GM21381 (cell line): Measurements from ENCODE around the gene MDGA2.

Experiments used
- ATAC-seq: cut with Tn5 transposase; IDR thresholded peaks from one replicate; pipeline ENCODE4 v1.9.1; 2021; ENCODE audit warnings: mild to moderate bottlenecking, moderate library complexity; ENCODE audit not compliant: unreplicated experiment

The MDGA2 gene

DNA sequence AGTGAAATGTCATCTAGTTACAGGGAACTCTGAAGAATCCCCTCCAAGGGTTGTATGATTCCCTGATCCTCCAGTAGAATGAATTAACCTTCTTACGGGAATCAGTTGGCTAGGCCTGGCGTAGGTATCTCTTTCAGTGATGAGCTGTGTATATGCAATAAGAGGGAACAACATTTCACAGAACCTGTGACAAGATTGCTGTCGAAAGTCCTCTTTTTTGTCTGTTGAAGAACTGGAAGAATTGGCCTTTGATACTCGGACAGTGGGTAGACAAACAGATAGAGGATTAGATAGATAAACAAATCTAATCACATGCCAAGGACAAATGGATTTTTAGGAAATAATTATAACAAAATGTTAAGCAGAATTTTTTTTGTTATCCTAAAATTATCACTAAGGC, 184.6 kb downstream of the MDGA2 start:
- no peak for ATAC-seq

DNA sequence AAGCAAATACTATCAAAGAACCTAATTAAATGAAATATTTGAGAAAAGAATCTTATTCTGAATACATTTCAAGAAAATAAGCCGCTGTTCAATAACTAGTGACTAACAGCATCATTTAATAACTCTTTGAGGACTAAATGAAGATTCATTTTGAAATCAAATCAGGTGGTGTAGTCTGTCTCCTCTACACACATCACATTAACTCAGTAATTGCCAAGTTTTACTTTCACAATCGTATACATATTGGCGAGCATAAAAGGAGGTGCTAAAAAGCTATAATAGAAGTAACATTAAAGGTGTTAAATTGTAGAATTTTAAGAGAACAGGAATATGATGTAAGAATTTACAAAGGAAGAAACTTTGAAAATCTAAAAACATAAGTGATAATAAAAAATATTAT, 185.1 kb downstream of the MDGA2 start:
- ATAC-seq, result no peak

DNA sequence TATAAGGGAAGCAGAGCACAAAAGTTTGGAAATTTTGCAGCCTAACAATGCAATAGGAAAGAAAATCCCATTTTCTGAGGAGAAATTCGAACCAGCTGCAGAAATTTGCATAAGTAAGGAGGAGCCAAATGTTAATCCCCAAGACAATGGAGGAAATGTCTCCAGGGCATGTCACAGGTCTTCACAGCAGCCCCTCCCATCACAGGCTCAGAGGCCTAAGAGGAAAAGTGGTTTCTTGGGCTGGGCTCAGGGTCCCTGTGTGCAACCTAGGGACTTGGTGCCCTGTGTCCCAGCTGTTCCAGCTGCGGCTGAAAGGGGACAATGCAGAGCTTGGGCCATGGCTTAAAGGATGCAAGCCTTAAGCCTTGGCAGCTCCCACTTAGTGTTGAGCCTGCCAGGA, 190.0 kb downstream of the MDGA2 start:
- ATAC-seq, result no peak

DNA sequence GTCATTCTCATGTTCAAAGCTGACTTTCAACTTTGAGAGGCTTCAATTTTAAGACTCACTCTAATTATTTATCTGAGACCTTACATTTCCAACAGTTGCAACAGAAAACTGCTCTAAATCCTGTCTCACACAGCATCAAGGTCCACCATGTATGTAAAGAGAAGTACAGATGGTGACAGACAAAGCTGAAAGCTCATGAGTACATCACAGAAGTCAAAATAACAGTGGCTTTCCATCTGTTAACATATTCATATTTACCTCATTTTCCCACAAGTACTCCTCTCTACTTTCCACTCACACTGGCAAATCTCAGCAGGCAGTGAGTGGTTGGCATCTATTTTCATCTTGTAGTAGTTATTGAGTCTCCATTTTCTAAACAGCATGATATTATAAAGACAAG, 192.0 kb downstream of the MDGA2 start:
- ATAC-seq, result no peak

DNA sequence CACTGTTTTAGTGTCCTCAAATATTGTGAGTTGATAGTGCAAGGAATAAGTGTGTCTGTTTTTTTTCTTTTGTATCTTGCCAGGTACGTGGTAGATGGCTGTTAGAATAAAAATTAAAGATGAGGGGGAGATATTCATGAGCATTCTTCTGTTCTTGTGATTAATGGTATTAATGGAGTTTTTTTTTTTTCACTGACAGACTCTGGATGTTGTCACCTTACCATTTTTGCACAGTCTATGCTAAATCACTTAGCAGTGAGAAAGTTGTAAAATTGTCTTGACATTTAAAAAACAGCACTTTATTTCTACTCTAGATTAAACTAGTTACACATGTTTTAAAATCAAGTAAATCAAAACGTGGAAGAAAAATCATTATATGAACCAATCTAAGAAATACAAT, 204.3 kb downstream of the MDGA2 start:
- no peak for ATAC-seq

DNA sequence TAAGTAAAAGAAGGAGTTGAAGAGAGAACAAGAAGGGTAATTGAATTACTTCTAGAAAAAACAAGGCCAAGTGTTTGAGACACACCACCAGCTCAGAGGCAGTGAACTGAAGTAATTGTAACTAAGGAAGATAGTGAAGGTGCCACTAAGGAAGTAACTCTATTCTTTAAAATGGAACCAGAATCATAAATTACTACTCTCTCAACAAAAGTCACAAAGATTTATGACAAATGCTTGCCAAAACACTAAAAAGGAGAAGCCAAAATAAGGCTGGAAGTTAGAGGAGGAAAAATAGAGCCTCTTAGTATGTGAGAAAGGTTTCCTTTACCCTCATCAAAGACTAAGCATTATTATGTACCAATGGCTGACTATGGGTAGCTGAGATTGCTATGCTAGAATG, 208.5 kb downstream of the MDGA2 start:
- no peak for ATAC-seq

DNA sequence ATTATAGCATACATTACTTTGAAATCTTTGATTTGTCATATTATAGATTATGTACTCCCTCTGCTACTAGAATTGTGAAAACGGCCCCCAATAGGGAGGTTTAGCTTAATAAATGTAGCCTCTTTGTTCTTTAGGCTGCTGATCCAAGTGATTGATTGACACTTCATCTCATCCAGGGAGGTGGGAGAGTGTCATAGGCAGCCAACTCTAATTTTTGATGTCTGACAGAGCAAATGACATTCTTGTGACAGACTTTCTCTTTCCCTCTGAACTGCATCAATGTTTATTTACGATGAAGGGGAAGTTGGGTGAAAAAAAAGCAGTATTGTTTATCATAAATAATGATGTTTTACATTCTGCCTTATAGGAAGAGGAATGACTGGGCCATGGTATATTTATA, 221.4 kb downstream of the MDGA2 start:
- no peak for ATAC-seq

DNA sequence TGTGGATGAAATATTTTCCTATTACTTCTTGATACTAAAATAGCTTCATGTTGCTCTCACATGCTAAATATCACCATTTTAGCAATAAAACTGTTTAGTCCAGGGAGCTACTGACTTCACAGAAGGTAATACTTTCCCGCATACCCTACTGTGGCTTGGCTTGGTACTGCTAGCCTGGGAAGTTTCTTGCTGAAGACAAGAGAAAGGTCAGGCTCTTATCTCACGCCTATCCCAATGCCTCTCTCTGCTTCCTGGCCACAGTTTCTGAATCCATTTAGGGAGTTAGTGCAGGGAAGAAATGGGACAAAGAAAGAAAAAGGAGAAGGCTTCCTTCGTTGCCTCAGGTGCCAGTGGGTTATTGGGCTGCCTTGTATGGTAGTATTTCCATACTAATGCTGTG, 228.3 kb downstream of the MDGA2 start:
- no peak for ATAC-seq

DNA sequence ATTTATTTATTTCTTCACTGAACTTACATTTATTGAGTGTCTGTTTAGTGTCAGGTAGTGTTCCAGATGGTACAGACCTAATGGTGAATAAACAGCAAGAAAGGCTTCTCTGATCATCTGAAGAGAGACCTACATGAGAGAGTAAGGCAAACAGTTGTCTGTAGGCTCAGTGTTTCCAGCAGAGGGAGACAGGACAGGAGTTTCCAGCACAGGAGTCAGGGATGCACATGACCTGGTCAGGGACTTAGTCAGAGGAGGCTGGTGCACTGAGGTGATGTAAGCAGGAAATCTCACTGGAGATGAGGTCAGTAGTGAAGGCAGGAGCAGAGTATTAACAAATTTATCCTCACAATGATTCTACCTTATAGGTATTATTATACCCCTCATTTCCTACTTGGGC, 233.2 kb downstream of the MDGA2 start:
- ATAC-seq, result no peak

DNA sequence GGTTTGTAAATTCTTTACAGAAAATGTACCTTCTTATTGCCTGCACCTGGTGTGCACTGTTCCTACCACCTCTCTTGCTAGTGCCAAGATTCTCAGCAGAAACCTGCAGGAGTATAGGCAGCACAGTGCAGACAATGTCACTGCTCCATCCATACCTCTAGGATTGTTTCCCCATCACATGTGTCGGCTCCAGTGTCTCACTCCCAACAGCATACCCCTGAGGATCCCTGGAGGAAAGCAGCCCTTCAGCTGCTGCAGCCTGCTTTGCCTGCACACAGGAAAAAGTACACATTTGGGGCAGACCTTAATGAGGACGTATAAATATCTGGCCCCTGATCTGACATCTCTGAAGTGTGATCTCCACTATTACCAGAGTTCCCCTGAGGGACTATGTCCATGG, 235.5 kb downstream of the MDGA2 start:
- no peak for ATAC-seq

DNA sequence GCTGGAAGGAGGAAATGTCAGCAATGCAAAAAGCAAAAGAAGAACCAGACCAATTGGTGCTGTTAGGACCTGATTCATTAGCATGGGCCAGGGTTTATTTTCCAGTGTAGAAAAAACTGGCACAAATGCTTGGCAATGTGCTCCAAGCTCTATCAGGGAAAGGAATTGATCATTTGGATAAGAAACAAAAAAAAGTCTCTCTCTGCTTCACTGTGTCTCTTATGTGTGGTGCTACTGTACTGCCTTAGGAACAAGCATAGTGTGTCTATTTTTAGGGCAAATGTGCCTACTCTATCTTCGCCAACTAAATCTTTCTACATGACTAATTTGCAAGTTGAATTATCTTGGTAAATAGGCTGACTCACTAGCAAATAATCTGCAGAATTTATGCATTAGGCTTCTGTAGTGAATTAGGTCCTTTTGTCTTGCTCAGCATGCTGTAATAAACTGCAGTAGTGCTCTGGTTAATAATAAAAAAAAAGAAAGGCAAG, 236.7 kb downstream of the MDGA2 start:
- ATAC-seq, result no peak

DNA sequence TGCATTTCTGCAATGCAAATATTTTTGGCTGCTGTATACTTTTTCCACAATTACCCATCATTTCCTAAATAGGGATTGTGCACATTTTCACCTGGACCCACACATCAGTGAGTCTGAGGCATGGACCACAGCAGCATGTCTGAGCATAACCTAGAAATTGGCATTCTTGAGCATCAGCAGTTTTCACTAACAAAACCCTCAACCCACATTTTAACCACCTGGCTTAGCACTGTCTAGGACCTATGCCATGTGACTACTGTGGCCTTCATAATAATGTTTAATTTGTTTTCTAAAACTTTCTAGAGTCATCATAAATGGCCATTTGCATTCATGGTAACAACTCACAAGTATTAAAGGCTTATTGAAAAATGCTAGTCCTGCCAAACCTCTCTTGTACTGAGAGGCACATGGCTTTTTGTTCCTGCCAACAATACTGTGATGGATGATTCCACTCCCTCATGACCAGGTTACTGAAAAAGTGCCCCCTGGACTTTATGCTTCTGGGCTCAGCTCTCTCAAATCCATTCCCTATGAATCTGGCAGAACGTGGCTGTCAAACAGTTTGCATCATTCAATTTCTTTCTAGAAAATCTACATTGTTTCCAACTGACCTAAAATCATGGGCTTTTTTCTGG, 240.0 kb downstream of the MDGA2 start:
- ATAC-seq, result no peak

DNA sequence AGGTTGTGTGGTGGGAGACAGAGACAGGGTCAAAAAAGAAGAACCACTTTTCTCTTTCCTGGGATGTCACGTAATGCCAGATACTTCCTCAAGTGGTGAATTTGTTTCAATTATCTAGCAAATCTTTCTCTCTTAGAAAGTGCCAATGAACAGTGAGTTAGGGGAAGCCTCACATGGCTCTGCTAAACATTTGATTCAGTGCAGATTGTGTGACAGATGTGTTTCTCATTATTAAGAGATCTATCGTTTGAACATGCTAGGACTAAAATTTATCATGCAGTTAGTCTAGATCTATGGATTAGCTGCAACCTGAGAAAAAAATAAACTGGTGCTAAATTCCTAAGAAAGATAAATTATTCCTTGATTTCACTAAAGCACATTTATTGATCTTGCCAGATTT, 247.8 kb downstream of the MDGA2 start:
- ATAC-seq, result no peak

DNA sequence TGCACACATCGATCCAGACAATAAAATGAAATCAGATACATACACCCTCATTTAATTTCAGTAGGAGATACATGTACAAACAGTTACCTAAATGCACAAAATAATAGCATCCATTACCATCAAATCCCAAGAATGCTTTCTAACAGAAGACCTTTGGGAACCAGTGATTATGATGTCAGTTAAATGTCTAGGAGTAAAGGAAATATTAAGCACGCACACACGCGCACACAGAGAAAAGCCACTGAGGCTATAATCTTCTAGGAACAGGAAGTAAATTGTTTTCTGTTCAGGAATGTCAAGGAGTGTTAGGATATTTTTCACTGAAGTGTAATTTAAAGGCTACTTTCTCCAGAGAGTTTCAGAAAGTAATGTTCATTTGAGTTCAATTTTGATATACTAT, 250.1 kb downstream of the MDGA2 start:
- ATAC-seq, result no peak

DNA sequence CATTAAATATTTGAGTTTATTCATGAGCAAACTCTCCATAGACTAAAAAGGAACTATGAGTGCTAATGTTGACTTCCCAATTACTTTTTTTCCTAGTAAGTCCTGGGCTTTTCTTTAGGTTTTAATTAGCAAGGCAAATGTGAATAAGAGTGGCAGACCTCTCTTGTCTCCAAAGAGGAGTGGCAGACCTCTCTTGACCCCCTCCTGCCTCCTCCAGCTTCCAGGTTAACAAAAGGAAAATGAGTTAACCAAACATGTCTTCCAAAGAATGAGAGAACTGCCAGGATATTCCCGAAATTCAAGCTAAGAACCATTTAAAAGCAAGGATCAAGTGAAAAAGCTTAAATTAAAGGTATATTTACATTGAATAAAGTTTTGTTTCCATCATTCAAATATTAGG, 253.2 kb downstream of the MDGA2 start:
- ATAC-seq, result no peak

DNA sequence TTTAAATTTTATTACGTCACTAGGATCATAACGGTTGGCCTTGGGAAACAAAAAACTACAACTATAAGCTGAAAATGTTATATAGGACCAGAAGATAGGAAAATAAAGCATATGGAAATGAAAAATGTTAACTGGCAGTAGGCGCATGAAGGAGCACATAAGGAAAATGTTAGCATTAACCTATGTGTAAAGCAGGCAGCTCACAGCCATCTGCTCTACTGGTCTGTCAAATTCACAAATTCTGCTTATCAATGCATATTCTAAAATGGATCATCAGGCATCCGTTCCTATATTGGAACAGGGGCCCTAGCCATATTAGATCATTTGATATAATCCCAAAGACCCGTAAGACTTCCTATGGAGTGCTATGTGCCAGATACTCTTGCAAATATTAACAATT, 263.9 kb downstream of the MDGA2 start:
- no peak for ATAC-seq

DNA sequence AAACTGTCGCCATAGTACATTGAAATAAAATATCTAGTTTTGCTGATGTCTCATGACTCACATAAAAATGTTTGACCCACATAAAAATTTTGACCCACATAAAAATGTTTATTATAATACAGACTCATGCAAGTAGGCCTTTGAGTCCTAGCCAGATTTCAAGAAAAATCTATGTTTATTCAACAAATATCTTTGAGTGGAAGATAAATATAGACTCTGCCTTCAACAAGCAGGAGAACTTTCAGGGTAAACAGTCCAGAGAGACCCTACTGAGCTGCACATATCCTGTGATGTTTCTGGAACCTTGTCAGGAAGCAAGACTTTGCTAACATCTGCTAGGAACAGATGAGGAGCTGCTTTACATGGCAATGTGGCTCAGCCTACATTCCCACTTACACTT, 283.1 kb downstream of the MDGA2 start:
- ATAC-seq, result no peak

DNA sequence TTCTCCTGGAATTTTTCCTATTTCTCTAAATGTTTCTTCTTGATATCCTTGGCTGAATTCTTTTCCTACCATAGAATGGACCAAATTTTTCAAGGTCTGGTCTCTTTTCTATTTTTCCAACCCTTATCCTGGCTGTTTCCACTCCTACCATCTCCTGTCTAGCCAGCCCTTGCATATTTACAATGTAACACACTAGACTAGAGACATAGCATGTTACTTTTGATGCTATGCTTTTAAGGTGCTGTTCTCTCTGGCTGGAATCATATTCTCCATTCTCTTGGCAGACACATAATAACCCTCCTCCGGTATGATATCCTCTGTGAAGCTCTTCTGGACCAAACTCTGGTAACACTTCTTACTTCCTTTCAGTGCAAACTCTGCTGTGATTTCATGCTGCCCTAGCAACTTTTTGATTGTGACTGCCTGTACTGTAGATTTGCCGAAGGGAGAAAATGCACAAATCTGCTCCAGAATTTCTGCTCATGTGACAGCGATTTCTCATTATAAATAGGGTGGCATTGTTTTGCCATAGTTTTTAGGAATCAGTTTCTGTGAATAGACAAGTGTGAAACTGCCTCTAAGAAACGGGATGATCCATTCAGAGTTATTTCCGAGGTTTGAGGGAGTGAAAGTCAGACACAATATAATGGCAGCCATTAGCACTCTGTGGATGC, 284.4 kb downstream of the MDGA2 start:
- no peak for ATAC-seq

DNA sequence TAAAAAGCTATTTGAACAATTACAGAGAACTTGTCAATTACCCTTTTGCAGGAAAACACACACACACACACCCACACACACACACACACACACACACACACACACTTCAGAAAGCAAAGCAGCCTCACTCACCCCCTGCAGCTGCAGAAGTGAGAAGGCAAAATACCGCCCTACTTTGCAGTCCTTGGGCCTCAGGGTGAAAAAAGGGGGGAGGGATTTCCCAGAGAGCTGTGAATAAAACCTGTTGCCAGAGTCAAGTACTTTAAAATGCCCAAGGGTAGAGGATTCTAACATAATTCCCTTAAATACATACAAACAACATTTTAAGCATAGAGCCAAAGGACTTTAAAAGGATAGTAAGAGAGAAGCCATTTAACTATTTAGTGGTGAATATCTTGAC, 285.9 kb downstream of the MDGA2 start:
- no peak for ATAC-seq

DNA sequence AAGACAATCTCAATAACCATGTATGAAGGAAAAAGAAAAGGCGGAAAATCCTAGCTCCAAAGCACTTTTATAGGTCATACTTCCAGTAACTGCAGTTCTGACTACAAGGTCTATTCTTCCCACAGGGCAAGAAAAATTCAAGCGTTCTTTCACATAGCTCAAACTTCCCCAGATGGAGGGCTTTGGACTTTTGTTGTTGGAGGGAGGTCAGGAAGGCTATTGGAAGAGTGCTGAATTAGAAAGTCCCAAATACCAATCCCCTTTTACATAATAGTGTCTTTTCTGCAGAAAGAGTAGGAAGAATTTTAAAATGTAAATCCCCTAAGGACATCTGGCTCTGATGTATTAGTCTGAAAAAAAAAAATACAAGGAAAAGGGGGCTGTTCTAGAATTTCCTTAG, 309.4 kb downstream of the MDGA2 start:
- no peak for ATAC-seq

DNA sequence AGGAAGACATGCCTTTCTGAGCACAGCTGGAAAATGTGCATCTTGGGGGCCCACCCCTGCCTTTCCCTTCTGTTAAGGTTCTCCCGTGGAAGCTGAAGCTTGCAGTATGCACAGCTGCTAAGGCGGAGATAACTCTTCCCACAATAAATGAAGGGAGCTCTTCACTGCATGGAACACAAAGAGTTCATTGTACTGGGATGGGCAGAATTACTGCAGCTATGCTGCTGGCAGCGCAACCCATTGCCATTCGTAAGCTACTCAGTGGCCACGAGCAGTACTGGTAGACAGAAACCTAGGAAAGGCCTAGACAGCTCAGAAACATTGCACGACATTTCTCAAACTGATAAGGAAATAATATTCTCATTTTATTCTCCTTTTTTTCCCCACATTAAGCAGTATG, 310.2 kb downstream of the MDGA2 start:
- no peak for ATAC-seq

DNA sequence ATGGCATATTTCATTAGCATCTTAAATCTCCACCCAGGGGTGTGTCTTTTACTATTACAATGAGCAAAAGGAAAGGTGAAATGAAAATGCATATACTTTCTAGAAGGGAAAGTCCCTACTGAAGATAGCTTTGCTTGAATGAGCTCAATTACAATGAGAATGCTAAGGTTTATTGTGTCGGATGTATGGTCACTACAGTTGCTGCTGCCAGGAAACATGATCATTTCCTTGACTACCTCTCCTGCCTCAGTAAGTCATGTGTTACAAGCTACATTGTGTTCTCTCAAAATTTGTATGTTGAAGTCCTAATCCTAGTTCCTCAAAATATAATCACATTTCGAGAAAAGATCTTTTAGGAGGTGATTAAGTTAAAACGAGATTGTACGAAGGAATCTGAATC, 322.2 kb downstream of the MDGA2 start:
- no peak for ATAC-seq

DNA sequence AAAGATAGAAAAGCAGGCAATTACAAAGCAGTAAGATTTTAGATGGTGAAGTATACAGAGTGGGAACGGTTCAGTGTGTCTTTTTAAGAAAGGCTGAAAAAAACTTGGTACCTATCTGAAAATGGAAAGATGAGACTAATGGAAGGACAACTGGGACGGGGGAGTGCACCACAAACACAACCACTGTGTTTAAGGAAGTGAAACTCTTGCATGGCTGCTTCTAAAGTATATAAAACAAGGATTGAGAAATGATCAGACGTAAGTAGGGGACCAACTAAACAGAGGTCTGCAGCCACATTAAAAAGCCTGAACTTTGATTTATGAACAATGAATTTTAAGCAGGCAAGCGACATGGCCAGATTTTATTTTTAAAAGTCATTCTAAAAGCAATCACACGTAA, 328.6 kb downstream of the MDGA2 start:
- no peak for ATAC-seq
